Activated CD4-positive, alpha-beta T cell treated with anti-CD3 and anti-CD28 coated beads, Interleukin-2, amount 50 U/mL, for 1 hour (primary cell): ENCODE data around the gene ATR.
"Not testable (repeated sequence)": the region's sequence is repeated elsewhere in the genome, so short reads cannot be mapped to it uniquely, and the experiment has no call there.

Experiments used
- DNase-seq: peaks from one replicate; pipeline ENCODE4 v3.0.0-alpha.2; 2020

Gene ATR

GRCh38 chr3:142592268-142592667 lies 13.7 kb upstream of the ATR start:
- not testable (repeated sequence) for DNase-seq

- DNase-seq, result no peak
Observed at GRCh38 chr3:142588703-142589102, 10.2 kb upstream of the ATR start.

DNA sequence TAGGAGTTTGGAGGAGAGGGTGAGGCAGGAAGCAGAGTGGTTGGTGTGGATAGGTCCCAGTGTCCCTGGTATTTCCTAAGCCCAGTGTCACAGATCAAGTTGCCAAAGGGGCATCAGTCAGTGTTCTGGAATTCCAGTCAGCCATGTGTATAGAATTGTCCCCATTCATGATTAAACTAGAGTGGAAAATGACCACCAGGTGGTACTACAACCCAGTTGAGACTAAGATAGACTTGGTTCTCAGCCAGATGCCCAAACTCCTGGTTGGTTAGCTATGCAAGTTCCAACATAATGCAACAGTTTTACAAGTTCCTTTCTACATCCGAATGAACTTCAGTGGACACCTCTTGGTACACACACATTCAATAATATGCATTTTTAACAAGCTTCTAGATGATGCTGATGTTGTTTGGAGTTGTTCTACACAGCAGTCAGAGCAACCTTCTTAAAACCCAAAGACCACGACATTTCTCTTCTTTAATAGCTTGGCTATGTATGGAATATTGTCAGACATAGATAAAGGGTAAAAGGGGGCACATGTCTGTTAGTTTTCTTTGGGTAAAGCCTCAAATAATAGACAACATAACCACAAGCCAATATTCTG lies 8.4 kb upstream of the ATR start:
- DNase-seq, result no peak

- not testable (repeated sequence) for DNase-seq
Observed at GRCh38 chr3:142581070-142581469, 2.5 kb upstream of the ATR start.

- DNase-seq, result no peak
Observed at GRCh38 chr3:142580061-142580423, 1.5 kb upstream of the ATR start.

- no peak for DNase-seq
Observed at GRCh38 chr3:142577696-142578328, 721 bp downstream of the ATR start.

DNA sequence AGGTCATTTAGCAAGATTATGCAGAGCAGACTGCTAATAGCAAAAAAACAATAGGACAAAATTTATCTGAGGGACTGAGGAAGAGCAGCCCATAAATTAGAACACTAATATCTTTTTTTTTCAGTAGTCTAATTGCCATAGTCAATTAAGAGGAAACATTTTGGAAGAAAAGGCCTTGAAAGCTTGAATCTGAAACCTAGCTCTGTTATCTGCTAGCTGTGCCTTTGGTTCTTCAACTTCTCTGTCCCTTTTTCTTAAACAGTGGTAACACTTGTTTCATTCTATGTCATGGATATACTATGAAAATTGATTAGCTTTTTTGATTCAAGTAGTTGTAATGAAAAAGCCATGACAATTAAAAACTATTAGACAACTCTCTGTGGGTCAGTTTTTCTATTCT lies 1.7 kb downstream of the ATR start:
- no peak for DNase-seq

GRCh38 chr3:142574665-142575064 lies 3.9 kb downstream of the ATR start:
- no peak for DNase-seq

DNA sequence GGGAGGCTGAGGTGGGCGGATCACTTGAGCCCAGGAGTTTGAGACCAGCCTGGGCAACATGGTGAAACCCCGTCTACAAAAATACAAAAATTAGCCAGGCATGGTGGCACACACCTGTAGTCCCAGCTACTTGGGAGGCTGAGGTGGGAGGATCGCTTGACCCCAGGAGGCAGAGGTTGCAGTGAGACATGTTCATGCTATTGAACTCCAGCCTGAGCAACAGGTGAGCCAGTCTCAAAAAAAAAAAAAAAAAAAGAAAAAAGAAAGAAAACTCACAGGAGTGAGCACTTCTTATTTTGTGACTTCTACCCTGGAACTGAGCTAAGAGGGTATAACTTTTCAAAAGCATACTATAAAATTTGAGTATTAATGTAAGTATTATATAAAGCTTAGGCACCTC lies 4.3 kb downstream of the ATR start:
- not testable (repeated sequence) for DNase-seq

DNA sequence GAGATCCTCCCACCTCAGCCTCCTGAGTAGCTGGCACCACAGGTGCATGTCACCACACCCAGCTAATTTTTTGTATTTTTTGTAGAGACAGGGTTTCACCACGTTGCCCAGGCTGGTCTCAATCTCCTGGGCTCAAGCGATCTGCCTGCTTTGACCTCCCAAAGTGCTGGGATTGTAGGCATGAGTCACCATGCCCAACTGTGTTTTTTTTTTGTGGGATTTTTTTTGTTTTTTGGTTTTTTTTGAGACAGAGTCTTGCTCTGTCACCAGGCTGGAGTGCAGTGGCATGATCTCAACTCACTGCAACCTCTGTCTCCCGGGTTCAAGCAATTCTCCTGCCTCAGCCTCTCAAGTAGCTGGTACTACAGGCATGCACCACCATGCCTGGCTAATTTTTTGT lies 9.1 kb downstream of the ATR start:
- not testable (repeated sequence) for DNase-seq

DNA sequence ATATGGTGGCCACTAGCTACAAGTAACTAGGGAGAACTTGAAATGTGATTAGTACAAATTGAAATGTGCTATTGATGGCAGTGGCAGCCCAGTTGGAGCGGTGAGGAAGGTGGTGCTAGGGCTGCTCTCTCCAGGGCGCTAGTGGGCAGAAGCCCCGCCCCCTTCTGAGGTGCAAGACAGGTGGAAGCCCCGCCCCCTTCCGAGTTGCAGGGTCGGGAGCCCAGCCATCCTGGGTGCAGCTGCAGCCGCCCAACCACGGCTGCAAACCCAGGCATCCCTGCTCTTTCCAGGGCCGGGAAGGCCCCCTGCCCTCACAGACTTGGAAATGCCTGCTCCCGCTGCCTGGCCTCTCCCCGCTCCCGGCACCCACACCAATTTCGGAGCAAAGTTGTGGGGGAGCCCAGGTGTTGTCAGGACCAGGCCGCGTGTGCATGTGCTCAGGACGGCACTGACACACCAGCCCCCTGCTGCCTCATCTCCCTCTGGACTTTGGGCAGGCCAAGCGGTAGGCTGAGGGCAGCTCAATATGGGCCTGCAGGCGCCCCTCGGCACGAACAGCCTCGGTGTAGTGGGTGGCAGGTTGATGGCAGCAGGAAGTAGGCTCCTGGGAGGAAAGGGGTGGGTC lies 10.0 kb downstream of the ATR start:
- DNase-seq, result no peak

- no peak for DNase-seq
Observed at GRCh38 chr3:142566096-142566495, 12.4 kb downstream of the ATR start.

DNA sequence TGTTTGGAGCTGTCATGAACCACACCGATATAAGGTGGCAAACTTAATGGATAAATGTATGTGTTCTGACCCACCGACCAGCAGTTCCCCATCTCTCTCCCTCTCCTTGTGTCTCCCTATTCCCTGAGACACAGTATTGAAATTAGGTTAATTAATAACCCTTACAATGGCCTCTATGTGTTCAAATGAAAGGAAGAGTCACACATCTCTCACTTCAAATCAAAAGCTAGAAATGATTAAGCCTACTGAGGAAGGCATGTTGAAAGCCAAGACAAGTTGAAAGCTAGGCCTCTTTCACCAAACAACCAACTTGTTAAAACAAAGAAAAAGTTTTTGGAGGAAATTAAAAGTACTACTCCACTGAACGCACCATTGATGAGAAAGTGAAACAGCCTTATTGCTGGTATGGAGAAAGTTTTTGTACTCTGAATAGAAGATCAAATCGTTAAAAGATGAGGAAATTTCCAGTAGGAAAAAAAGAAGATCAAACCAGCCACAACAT lies 15.0 kb downstream of the ATR start:
- no peak for DNase-seq

DNA sequence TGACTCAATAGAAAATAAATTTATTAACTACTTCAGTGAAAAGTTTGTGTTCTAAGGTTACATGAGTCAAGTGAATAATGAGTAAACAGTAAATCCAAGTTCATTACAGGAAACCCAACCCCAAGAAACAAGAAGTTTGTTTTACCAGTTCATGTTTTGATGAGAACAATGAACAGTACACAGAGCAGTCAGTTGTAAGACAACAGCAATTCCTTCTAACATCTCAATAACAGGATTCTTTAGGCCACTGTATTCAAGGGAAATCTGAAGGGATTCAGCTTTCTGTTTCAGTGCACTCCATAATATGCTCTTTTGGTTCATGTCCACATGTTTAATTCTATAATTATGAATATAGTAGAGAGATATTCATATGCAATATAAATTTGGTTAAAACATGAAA lies 18.4 kb downstream of the ATR start:
- no peak for DNase-seq

DNA sequence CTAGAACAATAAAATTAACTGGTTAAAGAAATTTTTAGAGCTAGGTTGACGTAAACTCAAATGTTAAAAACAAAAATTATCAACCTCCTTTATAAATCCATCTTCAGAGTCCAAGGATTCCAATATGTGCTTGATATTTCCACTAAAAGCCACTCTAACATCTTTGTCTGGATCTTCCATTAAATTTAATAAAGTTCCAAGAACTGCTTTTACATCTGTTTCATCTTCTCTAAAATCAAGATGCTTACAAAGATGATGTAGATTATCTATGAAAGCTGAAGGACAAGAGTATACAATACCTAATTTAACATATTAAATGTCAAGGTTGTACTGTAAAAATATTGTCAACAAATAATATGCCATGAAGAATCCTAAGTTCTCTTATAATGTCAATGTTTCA lies 24.8 kb downstream of the ATR start:
- no peak for DNase-seq

- DNase-seq, result not testable (repeated sequence)
Observed at GRCh38 chr3:142552579-142552978, 26.0 kb downstream of the ATR start.

GRCh38 chr3:142549986-142550385 lies 28.5 kb downstream of the ATR start:
- DNase-seq, result no peak

- no peak for DNase-seq
Observed at GRCh38 chr3:142543307-142543706, 35.2 kb downstream of the ATR start.

DNA sequence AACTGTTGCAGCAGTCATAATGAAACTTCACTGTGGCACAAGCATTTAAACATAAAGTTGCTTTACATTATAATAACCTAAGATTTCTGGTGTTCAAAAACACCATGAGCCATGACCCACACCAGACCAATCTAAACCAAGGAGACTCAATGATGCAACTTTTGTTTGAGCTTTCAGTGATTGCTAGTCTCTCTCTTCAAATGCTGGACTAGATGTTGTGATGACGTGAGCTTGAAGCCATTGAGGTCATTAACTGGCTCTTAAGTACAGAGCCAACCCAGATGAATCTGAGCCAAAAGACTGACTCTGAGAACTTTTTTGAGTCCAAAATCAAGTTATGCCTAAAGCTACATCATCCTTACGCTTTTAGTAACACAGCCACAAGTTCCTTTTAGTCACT lies 36.5 kb downstream of the ATR start:
- no peak for DNase-seq

GRCh38 chr3:142536519-142536918 lies 42.0 kb downstream of the ATR start:
- no peak for DNase-seq

DNA sequence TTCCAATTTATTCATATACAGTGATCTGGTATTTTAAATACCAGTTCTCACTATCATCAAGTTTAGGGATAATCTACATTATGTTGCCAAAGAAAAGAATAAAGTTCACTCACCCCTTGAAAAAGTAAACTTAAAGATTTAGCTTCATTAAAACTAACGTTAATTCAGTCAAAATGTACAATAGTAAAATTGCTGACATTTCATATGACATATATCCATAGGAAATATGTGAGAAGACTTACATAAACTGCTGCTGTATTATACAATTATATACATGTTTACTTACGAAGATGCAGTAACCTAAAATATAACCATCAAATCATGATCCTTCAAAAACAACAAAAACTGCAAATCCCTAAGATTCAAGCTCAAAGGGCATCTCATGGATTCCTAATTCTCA lies 44.0 kb downstream of the ATR start:
- DNase-seq, result no peak

GRCh38 chr3:142530296-142530695 lies 48.2 kb downstream of the ATR start:
- DNase-seq, result no peak

DNA sequence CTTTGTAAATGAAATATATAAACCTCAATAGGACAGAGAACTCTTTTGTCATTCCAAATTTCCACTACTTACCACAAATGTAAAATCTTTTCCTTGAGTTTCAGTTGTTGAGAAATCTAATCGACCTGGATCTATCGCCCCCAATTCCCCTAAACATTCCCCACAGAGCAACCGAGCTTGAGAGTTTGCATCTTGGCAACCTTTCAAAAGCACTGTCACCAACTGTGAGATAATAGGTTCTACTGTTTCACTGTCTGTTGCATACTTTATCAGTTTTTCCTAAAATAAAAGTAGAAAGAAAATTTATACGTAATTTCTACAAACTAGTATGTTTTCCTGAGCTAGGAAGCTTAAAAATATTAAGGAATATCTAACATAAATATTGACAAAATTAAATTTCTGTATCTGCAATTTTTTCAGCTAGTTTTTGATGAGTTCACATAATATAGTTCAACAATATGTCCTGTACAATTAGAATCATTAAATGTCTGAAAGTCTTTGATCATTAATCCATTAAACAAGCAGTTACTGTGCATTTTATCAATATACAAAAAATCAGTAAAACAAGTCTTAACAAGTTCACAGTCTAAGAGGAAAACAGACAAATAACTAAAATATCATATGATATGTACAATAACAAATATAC lies 54.5 kb downstream of the ATR start:
- DNase-seq, result no peak

DNA sequence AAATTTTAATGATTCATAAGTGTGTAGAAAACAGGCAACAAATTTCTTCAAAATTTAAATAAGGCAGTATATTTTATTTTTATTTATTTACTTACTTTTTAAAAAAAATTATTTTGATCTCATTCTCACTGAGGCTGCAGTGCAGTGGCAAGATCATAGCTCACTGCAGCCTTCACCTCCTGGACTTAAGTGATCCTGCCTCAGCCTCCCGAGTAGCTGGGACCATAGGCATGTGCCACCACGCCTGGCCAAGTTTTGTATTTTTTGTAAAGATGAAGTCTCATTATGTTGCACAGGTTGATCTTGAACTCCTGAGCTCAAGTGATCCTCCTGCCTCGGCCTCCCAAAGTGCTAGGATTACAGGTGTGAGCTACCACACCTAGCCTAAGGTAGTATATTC lies 69.5 kb downstream of the ATR start:
- no peak for DNase-seq
